ENCODE results near the gene KCTD10. TPM values are rescaled to one million over a fixed set of nuclear protein-coding genes. Genes with fewer than 3 reads are reported as not detected.
"Not testable (repeated sequence)": the region's sequence is repeated elsewhere in the genome, so short reads cannot be mapped to it uniquely, and the experiment has no call there.

Gene KCTD10
- total RNA-seq, 1 experiment from 2014 or later = 23.4 TPM

DNA sequence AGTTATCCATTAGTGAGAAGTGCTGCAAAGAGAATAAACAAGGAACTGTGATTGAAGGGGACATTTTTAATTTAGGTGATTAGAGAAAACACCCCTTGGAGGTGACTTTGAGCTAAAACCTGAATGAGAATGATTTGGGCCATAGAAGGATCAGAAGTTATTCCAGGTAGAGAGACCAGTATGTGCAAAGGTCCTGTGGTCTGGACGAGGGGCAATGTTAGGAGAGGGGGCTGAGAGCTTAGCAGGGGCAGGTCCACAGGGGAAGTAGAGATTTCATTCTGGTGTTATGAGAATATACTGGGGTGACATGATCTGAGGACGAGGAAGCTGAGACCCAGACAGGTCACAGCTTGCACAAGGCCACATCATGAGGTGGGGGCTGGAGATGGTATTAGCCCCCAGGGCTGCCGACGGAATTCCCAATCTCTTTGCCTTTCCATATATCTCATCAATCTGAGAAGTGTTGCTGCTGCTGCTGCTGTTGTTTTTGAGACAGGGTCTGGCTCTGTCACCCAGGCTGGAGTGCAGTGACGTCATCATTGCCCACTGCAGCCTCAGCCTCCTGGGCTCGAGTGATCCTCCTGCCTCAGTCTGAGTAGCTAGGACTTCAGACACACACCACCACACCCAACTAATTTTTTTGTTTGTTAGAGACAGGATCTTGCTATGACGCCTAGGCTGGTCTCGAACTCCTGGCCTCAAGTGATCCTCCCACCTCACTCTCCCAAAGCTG, 55.6 kb downstream of the KCTD10 start:
- no peak for DNase-seq (ENCODE audit: low spot score)

GRCh38 chr12:109418848-109419480, 58.1 kb downstream of the KCTD10 start:
- no peak for DNase-seq (ENCODE audit: low spot score)

DNA sequence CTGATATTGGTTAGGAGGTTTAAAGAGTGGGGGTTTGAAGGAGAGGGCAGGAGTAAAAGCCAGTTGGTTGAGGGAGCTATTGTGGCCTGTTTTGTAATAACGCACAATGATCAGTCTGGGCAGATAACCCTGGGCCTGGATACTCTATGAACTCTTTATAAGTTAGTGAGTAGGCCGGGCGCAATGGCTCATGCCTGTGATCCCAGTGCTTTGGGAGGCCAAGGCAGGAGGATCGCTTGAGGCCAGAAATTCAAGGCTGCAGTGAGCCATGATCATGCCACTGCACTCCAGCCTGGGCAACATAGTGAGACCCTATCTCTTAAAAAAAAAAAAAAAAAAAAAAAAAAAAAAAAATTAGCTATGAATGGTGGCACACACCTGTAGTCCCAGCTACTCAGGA, 71.0 kb downstream of the KCTD10 start:
- DNase-seq (ENCODE audit: low spot score) = not testable (repeated sequence)

GRCh38 chr12:109404841-109405240, 72.3 kb downstream of the KCTD10 start:
- DNase-seq (ENCODE audit: low spot score) = not testable (repeated sequence)

Other genes starting within 250 kb of the KCTD10 start
- not detected in 2 replicates for gene FOXN4, start 168.0 kb downstream of the KCTD10 start, total RNA-seq (2014; rRNA removed; shearing (Covaris generic))
- not detected in 2 replicates for gene MYO1H, start 129.4 kb downstream of the KCTD10 start, total RNA-seq (2014; rRNA removed; shearing (Covaris generic))
- 53.4 and 72.6 TPM in 2 replicates for gene UBE3B, start 334 bp upstream of the KCTD10 start, total RNA-seq (2014; rRNA removed; shearing (Covaris generic))
- 33.0 and 48.4 TPM in 2 replicates for gene MMAB, start 96.2 kb upstream of the KCTD10 start, total RNA-seq (2014; rRNA removed; shearing (Covaris generic))
- 24.1 and 24.4 TPM in 2 replicates for gene MVK, start 96.5 kb upstream of the KCTD10 start, total RNA-seq (2014; rRNA removed; shearing (Covaris generic))
- 0.68 and 1.2 TPM in 2 replicates for gene FAM222A, start 236.5 kb upstream of the KCTD10 start, total RNA-seq (2014; rRNA removed; shearing (Covaris generic))